Measurements from ENCODE around the gene HDAC11.

GRCh38 chr3:13483988-13484695 lies 4.0 kb downstream of the HDAC11 start:
- TF ChIP-seq POLR2AphosphoS5 (IDR thresholded peaks at IDR 0.05; ENCODE audit: borderline replicate concordance, low read depth, low read length): no peak
- TF ChIP-seq EZH2 (IDR thresholded peaks at IDR 0.05): no peak
